ENCODE data around the gene DHX9.

DHX9 gene

DNA sequence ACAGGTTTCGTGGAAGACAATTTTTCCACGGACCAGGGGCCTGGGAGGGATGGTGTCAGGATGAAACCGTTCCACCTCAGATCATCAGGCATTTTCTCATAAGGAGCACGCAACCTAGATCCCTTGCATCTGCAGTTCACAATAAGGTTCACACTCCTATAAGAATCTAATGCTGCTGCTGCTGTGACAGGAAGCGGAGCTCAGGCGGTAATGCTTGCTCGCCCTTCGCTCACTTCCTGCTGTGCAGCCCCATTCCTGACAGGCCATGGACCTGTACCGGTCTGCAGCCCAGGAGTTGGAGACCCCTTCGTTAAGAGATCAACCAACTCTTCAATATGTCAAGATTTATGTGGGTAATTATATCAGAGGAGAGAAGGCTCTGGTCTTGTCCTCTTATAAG is 3.3 kb upstream of the DHX9 start:
- DNase-seq (ENCODE audit: insufficient read length, low spot score) (no peak), FAIRE-seq (no peak)

DNA sequence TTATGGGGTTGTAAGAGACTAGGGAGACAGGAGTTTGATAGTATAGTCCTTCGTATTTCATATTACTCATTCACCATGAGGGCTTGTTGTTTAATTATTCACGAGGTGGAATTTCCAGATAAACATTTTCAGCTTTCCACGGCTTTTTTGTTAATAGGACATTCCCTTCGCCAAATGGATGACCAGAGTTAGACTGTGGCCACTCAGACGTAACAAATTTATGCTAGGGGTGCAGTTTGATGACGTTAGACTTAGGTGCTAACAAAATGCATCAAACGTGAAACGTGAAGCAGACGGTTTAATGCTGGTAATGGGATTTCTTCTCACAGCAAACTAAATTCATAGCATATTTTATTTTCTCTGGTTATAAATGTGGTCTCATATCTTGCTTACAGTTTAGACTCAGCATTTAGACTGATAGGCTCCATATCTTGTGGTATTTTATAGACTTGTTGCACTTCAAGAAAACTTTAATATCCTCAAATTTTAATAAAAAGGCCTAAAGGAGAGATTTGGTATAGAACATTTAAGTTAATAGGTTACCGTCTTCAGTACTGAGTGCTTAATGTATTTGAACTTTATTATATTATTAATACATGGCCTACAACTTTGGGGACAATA is 2.3 kb downstream of the DHX9 start:
- no peak for FAIRE-seq

DNA sequence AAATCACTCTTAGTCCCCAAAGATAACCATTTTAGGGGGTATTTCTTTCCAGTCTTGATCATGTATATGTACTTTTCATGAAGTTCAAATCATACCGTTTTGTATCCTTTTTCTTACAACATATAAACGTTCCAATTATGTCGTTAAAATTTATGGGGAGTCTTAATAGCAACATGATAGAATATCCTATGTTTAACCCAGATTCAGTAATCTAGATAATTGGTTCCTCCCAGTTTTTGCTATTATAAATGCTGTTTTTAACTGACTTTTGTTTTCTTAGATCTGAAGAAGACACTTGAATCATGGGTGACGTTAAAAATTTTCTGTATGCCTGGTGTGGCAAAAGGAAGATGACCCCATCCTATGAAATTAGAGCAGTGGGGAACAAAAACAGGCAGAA is 3.1 kb downstream of the DHX9 start:
- no peak for DNase-seq (ENCODE audit: insufficient read length, low spot score)
- no peak for FAIRE-seq

More for the DNA sequence above, 2.3 kb downstream of the DHX9 start:
- peak; percentile 8 for DNase-seq (ENCODE audit: insufficient read length, low spot score)

DNA sequence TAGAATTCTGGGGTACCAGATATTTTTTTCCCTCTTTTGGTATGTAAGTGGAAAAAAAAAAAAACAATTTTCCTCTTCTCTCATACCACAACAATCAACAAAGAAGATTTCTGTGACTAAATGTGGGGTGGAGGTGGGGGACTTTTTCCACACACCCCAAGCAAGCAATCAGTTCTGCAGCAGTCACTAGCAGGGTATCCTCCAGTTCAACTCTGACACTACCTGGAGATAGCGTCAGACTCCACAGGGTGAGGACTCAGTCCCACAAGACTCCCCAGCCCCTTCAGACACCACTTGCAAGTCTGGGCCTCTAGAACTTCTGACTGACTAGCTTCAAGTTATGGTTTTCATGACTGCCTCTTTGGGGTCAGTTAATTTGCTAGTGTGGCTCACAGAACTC is 6.2 kb downstream of the DHX9 start:
- FAIRE-seq (no peak), DNase-seq (ENCODE audit: insufficient read length, low spot score) (no peak)

DNA sequence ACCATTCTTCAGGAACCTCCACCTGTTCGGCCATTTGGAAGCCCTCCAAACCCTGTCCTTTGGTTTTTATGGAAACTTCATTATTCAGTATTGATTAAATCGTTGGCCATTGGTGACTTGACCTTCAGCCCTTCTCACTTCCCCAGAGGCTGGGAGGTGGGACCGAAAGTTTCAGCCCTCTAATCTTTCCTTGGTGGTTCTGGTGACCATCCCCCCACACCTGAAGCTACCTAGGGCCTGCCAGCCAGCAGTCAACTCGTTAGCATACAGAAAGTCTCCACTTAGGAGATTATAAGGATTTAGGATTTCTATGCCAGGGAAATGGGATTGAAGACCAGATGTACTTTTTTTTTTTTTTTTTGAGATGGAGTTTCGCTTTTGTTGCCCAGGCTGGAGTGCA is 6.7 kb downstream of the DHX9 start:
- DNase-seq (ENCODE audit: insufficient read length, low spot score) (no peak), FAIRE-seq (no peak)

DNA sequence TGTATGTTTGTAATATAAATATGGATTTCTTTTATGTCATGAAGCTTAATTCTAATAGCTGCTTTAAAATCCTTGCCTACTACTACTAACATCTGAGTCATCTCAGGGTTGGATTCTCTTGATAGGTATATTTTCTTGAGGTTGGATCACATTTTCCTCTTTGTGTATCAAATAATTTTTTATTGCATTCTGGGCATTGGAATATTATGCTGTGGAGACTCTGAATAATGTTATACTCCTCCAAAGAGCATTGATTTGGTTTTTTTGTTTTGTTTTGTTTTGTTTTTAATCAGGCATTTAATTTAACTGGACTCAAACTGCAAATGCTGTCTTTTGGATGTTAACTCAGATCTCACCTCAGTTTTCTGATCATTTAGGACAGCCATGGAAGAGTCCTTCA is 8.0 kb downstream of the DHX9 start:
- DNase-seq (ENCODE audit: insufficient read length, low spot score) (no peak), FAIRE-seq (no peak)

DNA sequence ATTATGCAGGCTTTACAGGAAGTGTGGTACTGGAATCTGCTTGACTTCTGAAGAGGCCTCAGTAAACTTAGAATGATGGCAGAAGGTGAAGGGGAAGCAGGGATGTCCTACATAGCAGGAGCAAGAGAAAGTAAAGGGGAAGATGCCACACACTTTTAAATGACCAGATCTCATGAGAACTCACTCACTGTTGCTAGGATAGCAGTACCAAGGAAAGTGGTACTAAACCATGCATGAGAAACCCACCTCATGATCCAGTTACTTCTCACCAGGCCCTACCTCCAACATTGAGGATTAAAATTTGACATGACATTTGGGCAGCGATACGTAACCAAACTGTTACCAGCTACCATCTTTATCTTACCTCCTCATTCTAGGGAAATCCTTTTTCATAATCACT is 9.6 kb downstream of the DHX9 start:
- no peak for FAIRE-seq
- no peak for DNase-seq (ENCODE audit: insufficient read length, low spot score)

DNA sequence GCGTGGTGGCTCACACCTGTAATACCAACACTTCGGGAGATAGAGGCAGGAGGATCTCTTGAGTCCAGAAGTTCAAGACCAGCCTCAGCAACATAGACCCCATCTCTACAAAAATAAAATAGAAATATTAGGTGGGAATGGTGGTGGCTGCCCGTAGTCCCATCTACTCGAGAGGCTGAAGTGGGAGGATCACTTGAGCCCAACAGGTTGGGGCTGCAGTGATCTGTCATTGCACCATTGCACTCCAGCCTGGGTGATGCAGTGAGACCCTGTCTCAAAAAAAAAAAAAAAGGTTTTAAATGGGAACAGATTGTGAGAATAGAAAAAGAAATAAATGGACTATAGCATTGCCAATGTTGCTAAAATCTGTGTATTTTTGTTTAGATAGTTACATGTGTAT is 11.2 kb downstream of the DHX9 start:
- DNase-seq (ENCODE audit: insufficient read length, low spot score) (no peak), FAIRE-seq (no peak)

DNA sequence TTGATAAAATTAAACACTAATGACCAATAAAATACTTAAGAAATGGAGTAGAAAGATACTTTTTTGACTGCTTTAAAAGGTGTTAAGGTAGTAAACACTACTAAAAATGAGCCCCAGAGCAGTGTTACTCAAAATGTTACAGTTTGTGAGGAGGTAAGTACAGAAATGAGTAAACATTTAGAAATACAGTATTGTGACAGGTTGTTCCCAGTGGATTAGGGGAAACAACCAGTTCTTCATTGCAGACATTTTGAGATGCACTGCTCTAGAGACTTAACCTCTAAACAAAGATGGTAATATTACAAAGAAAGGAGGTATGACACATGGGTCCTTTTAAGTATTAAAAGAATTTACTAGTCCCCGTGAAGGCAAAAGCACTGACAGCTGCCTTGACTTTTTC is 12.7 kb downstream of the DHX9 start:
- FAIRE-seq (no peak), DNase-seq (ENCODE audit: insufficient read length, low spot score) (no peak)

DNA sequence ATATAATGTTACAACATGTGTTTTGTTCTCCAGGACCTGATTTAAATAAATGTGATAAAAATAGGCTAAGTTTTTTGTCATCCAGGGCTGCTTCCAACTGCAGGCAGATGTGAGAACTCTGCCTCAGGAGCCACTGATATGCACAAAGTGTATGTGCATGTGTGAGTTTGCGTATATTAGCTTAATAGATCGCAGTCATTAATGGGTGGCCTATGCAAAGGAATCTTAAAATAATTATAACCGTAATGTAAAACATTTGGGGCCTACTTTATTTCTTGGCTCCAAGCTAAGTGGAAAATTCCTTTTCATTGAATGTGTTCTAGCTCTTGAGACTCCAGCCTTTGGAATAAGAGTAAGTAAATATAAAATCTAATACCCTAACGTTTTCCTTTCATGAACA is 16.8 kb downstream of the DHX9 start:
- FAIRE-seq (no peak), DNase-seq (ENCODE audit: insufficient read length, low spot score) (no peak)

DNA sequence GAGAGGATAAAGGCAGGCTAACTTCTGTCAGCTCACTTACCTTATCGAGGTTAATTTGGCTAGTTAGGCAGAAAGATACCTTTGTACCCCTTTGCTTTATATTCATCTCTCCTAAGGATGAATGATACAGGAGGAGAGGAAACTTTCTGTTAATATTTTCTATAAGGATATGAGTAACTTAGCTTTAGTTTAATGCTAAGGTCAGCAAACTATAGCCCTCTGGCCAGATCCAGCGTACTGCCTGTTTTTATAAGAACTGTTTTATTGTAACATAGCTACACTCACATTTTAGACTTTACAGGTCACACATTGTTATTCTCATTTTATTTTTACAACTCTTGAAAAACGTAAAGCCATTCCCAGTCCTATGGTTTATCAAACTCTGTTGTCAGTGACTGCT is 18.1 kb downstream of the DHX9 start:
- FAIRE-seq (no peak), DNase-seq (ENCODE audit: insufficient read length, low spot score) (no peak)

DNA sequence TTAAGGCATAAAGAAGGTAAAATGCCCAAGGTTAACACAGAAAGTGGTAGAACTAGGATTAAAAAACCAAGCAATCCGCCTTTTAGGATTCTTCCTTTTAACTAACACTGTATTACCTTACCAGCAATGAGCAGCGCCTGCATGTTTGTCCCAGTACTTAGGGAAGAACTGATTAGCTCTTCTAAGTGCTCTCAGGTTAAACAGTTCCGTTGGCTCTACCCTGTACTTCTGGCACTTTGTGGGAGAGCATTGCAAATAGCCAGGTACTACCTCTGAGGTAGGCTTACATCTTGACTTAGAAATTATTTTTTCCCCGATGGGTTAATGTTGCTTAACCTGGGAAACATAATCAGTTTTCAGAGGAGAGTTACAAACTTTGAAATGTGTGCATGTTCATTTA is 21.5 kb downstream of the DHX9 start:
- DNase-seq (ENCODE audit: insufficient read length, low spot score) (no peak), FAIRE-seq (no peak)

DNA sequence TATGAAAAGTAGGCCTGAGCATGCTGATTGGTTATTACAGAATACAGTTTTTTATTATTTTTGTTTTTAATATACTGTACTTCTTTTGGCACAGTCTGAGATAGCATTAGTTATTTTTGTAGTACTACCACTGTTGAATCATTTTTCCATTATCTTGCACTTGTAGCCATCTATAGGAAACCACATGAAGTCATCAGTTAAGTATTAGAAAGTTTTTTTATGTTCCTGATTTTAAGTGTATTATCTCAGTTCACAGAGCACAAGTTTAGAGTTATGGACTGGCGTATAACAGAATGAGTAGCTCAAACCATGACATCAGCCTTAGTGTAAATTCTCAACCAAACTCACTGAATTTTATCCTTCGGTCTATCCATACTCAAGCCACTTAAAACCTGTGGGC is 22.8 kb downstream of the DHX9 start:
- DNase-seq (ENCODE audit: insufficient read length, low spot score) (no peak), FAIRE-seq (no peak)

DNA sequence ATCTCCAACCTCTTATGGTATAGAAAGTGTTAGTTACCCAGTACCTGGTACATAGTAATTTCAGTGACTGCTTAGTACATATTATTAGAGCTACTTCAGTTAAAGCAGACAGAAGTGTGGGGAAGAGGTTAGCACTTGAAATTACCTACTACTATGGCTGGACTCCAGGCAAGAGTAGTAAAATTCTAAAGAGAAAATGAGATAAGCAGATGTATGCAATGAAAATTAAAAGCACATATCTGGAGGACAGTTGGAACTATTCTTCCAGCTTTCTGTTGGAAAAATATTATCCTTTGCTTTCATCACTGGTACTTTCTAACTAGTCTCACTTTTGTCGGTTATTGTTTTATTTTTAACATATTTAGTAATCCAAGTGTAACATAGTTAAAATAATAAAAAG is 23.7 kb downstream of the DHX9 start:
- no peak for DNase-seq (ENCODE audit: insufficient read length, low spot score)
- no peak for FAIRE-seq

DNA sequence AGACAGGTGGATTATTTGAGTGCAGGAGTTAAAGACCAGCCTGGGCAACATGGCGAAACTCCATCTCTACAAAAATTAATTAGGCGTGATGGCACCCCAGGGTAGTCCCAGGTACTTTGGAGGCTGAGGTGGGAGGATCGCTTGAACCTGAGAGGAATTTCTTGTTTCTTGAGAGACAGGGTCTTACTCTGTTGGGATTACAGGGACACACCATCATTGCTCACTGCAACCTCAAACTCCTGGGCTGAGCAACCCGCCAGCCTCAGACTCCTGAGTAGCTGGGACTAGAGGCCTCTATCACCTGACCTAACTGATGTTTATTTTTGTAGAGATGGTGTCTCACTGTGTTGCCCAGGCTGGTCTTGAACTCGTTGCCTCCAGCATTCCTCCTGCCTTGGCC is 24.8 kb downstream of the DHX9 start:
- DNase-seq (ENCODE audit: insufficient read length, low spot score): no peak
- no peak for FAIRE-seq

DNA sequence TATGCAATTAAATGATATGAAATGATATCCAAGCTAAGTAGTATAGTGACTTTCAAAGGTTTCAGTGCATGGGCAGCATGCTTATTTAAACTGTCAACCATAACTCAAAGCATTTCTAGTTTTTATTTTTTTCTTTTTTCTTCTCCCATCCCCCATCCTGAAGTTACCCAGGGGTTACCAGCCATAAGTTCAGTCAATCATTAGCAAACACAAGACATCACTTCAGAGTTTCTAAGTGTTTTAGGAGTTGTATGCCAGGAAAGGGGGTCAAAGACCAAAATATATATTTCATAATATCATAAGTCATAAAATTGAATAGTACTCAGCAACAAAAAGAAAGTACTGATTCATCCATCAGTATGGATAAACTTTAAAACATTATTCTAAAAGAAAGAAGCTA is 28.7 kb downstream of the DHX9 start:
- FAIRE-seq (no peak), DNase-seq (ENCODE audit: insufficient read length, low spot score) (no peak)

DNA sequence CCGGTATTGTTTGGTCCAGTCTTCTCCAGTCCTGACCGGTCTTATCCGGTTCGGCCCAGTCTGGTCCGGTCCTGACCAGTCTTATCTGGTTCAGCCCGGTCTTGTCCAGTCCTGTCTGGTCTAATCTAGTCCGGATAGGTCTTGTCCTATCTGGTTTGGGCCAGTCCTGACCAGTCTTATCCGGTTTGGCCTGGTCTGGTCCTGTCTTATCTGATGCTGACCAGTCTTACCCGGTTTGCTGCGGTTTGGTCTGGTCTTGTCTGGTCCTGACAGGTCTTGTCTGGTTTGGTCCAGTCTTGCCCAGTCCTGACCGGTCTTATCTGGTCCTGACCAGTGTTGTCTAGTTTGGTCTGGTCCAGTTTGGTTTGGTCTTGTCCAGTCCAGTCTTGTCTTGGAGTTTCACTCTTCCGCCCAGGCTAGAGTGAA is 30.1 kb downstream of the DHX9 start:
- DNase-seq (ENCODE audit: insufficient read length, low spot score) (no peak), FAIRE-seq (peak; percentile 89)

DNA sequence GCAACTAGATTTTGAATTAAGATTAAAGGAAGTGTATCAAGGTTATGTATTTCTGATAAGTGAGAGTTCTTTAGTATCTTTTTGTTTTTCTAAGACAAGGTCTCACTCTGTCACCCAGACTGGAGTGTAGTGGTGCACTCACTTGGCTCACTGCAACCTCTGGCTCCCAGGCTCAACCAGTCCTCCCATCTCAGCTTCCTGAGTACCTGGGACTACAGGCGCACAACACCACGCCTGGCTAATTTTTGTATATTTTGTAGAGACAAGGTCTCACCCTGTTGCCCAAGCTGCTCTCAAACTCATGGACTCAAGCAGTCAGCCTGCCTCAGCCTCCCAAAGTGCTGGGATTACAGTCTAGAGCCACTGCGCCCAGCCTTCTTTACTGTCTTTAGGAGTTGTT is 33.7 kb downstream of the DHX9 start:
- DNase-seq (ENCODE audit: insufficient read length, low spot score) (no peak), FAIRE-seq (no peak)

DNA sequence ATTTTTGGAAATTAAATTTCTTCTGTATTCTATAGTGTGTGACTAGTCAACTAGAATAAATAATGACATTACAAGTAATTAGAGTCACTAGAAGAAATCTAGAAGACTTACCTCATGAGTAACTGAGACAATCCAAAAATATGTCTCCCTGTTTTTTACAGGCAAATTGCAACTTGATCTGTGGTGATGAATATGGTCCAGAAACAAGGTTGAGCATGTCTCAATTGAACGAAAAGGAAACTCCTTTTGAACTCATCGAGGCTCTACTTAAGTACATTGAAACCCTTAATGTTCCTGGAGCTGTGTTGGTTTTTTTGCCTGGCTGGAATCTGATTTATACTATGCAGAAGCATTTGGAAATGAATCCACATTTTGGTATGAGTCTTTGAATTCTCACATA is 36.7 kb downstream of the DHX9 start:
- DNase-seq (ENCODE audit: insufficient read length, low spot score): no peak
- FAIRE-seq: no peak

DNA sequence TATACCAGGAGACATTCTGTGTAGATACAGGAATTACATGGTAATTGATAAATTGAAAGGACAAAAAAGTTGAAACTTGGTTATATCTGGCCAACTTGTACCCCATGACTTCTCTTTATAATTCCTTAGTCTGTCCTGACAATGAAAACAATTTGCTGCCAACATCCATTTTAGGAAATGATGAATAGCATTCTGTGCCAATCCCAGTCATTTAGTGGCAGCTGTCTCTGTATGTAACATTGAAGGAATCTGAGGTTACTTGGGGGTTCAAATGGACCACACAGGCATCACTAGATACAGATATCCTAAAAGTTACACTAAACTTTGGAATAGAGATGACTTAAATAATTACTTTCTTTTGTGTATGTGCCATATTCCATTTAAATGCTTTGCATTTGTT is 38.2 kb downstream of the DHX9 start:
- no peak for FAIRE-seq
- DNase-seq (ENCODE audit: insufficient read length, low spot score): no peak

DNA sequence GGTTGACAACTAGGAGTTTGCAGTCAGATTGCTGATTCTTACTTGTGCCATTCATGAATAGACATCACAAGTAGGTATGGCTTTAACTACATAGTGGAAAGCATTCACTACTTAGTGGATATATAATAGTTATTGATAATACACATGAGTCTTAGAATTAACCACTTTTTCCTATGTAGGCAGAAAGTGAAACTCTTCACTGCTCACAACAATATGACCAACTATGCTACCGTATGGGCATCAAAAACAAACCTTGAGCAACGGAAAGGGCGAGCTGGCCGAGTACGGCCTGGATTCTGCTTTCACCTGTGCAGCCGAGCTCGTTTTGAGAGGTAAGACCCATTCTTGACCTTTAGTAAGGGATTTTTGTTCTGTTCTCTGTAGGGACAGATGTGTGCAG is 38.7 kb downstream of the DHX9 start:
- FAIRE-seq (no peak), DNase-seq (ENCODE audit: insufficient read length, low spot score) (no peak)

DNA sequence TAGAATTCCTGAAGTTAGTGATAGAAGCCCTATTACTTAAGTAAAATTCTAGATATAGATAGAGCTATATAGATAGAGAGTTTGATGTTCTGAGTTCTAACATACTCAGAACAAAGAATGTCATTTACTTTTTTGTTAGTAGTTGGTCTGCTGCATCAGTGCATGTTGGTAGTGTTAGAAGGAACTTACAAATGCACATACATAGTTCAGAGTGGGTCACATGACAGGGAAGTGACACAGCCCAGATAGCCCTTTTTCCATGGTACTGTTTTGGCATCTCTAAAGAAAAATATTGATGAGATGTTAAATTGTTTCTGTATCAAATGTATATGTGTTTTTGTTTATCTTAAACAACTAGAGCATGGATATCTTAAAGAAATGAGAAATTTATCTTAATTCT is 45.7 kb downstream of the DHX9 start:
- no peak for DNase-seq (ENCODE audit: insufficient read length, low spot score)
- FAIRE-seq: no peak

DNA sequence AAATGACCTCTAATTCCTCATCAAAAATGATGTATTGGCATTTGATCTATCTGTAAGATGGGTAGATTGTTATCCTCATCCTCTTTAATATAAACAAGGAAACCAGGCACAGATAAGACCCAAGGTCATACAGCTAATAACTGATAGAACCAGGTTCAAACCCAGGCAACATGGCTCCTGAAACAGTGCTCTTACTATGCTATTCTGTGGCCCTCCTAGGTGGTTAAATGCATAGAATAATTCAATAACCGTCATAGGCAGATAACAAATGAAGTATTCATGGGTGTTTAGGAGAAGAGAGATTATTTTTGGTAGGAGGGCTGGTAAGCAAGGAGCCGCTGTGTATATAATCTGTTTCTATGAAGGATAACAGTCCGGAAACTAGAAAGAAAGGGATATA is 46.4 kb downstream of the DHX9 start:
- FAIRE-seq: no peak
- no peak for DNase-seq (ENCODE audit: insufficient read length, low spot score)

DNA sequence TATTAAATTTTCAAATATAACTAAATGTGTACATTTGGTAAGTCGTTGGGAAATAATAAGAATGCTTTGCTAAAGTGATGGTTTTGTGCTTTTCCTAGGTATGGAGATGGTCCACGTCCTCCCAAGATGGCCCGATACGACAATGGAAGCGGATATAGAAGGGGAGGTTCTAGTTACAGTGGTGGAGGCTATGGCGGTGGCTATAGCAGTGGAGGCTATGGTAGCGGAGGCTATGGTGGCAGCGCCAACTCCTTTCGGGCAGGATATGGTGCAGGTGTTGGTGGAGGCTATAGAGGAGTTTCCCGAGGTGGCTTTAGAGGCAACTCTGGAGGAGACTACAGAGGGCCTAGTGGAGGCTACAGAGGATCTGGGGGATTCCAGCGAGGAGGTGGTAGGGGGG is 47.8 kb downstream of the DHX9 start:
- no peak for FAIRE-seq
- DNase-seq (ENCODE audit: insufficient read length, low spot score): no peak

Data from HTR-8/SVneo (cell line).